K562 (cell line): ENCODE data around the gene B4GALT7. TPM values are rescaled to one million over a fixed set of nuclear protein-coding genes. Genes with fewer than 3 reads are reported as not detected.

Experiments
- ATF1 ChIP-seq, 2 experiments: fragments of 450-650 bp in 1 of 2; IDR thresholded peaks; 2 replicates each; pipeline ENCODE4 v1.6.1; 2016; ENCODE audit warnings: missing compliant biosample characterization in 1 of 2, missing genetic modification characterization in 1 of 2
- BACH1 ChIP-seq: fragments of 200-800 bp; sonication (Bioruptor generic); IDR thresholded peaks from 2 replicates; pipeline ENCODE4 v1.6.1; 2016; ENCODE audit warnings: missing genetic modification characterization, missing compliant biosample characterization
- CBFA2T2 ChIP-seq: fragments of 450-650 bp; conservative IDR thresholded peaks from 2 replicates; pipeline ENCODE4 v1.6.1; 2017; ENCODE audit warnings: mild to moderate bottlenecking
- FOXP1 ChIP-seq: sonication (generic); formaldehyde crosslinking; IDR thresholded peaks from 2 replicates; pipeline ENCODE4 v1.8.0; 2022; ENCODE audit warnings: mild to moderate bottlenecking, missing genetic modification reagents
- PHF8 ChIP-seq: fragments of 200-600 bp; sonication (generic); IDR thresholded peaks from 2 replicates; pipeline ENCODE4 v1.6.1; 2012; ENCODE audit warnings: mixed run types, mild to moderate bottlenecking, inconsistent platforms, low read length, moderate library complexity, borderline replicate concordance
- REST ChIP-seq, 2 experiments: fragments of 450-650 bp; formaldehyde crosslinking in 1 of 2; IDR thresholded peaks; 2 replicates each; pipeline versions ENCODE4 v1.4.0 to v1.6.1; 2014 to 2020; ENCODE audit warnings: mild to moderate bottlenecking in 2 of 2, borderline replicate concordance in 1 of 2, low read depth in 1 of 2
- SIX5 ChIP-seq, 2 experiments: IDR thresholded peaks; 2 replicates each; pipeline ENCODE4 v1.6.1; 2011; ENCODE audit warnings: low read length in 2 of 2, borderline replicate concordance in 1 of 2, low read depth in 1 of 2, mild to moderate bottlenecking in 1 of 2, moderate library complexity in 1 of 2; ENCODE audit not compliant: insufficient read depth in 1 of 2
- SMARCE1 ChIP-seq: fragments of 450-650 bp; IDR thresholded peaks from 2 replicates; pipeline ENCODE4 v1.7.1; 2016; ENCODE audit warnings: mild to moderate bottlenecking
- TGIF2 ChIP-seq: sonication (generic); formaldehyde crosslinking; IDR thresholded peaks from 2 replicates; pipeline ENCODE4 v1.8.1; 2022; ENCODE audit warnings: mild to moderate bottlenecking, missing genetic modification reagents, moderate library complexity
- ZNF124 ChIP-seq: sonication (generic); formaldehyde crosslinking; IDR thresholded peaks from 2 replicates; pipeline ENCODE4 v1.8.1; 2022; ENCODE audit warnings: missing genetic modification reagents
- ZNF143 ChIP-seq: sonication (generic); formaldehyde crosslinking; IDR thresholded peaks from 2 replicates; pipeline ENCODE4 v1.9.0; 2022; ENCODE audit warnings: mild to moderate bottlenecking, missing genetic modification reagents
- ZNF583 ChIP-seq: fragments of 250-450 bp; sonication (Bioruptor Pico); IDR thresholded peaks from 2 replicates; pipeline ENCODE4 v1.4.0; 2020
- ZNF609 ChIP-seq: sonication (generic); formaldehyde crosslinking; IDR thresholded peaks from 2 replicates; pipeline ENCODE4 v1.8.1; 2023; ENCODE audit warnings: missing genetic modification reagents, mild to moderate bottlenecking, borderline replicate concordance
- ZNF707 ChIP-seq: fragments of 250-450 bp; sonication (Bioruptor Pico); conservative IDR thresholded peaks from 2 replicates; pipeline ENCODE4 v1.8.0; 2022; ENCODE audit warnings: inconsistent platforms, mild to moderate bottlenecking, moderate library complexity
- polyA plus RNA-seq, 8 experiments: library from polyadenylated mRNA; depleted of rRNA in 4 of 8; stranded (reverse) in 5 of 8; unstranded in 3 of 8; fragments of >200 nt; fragmentation: Nextera tagmentation in 2 of 8; fragmentation: Illumina TruSeq in 1 of 8; extraction: Ambion mirVana in 2 of 8; extraction: Trizol in 1 of 8; gene quantifications; 2 replicates each; pipeline versions ENCODE4 v1.2.1 to v1.2.3, GENCODE V29; 2011 to 2014; ENCODE audit warnings: inconsistent platforms in 1 of 8, missing spikeins in 1 of 8
- total RNA-seq, 7 experiments: library from RNA; depleted of rRNA in 6 of 7; stranded (reverse); fragments of >200 nt in 6 of 7; fragmentation: Illumina TruSeq in 2 of 7; extraction: Trizol in 2 of 7; gene quantifications; 2 replicates each; pipeline versions ENCODE4 v1.2.1 to v1.2.3, GENCODE V29; 2011 to 2021; ENCODE audit warnings: low replicate concordance in 1 of 7

B4GALT7 gene
- total and polyA plus RNA-seq, 9 of the 15 experiments (the other 6 are each of a cell fraction or from before 2014, with no cell fraction given) = 0.34 to 17.7 (median 9.1) TPM

GRCh38 chr5:177592010-177592834 is 7.7 kb upstream of the B4GALT7 start, which contains the start of gene TMED9 (continued):
- TF ChIP-seq REST (IDR thresholded peaks at IDR 0.05; ENCODE audit: borderline replicate concordance) = no peak
- TF ChIP-seq REST (CRISPR knock-in tag; IDR thresholded peaks at IDR 0.05; ENCODE audit: low read depth) = 0 out of 2 replicates have a peak, but pooled peaks have one; percentile 32
- TF ChIP-seq SIX5 (IDR thresholded peaks at IDR 0.05; ENCODE audit: borderline replicate concordance in 1 of 2, insufficient read depth in 1 of 2, low read depth in 1 of 2, low read length in 2 of 2) = peak; percentile 77 to 78
- TF ChIP-seq ZNF124 = no peak
- peak; percentile 90 for TF ChIP-seq ZNF143 (CRISPR knock-in tag)
- TF ChIP-seq ZNF583 (CRISPR knock-in tag) = no peak
- peak; percentile 96 for TF ChIP-seq PHF8
- TF ChIP-seq ATF1 (CRISPR knock-in tag; IDR thresholded peaks at IDR 0.05) = no peak
- TF ChIP-seq ATF1 (tag; IDR thresholded peaks at IDR 0.05) = peak; percentile 90
- no peak for TF ChIP-seq CBFA2T2
- TF ChIP-seq BACH1 (tag) = no peak
- peak; percentile 78; the same call in 1 of the 2 replicates for TF ChIP-seq TGIF2 (CRISPR knock-in tag)
- TF ChIP-seq FOXP1 = peak; percentile 71; the same call in 1 of the 2 replicates
- TF ChIP-seq SMARCE1 = 0 out of 2 replicates have a peak, but pooled peaks have one; percentile 28
- no peak for TF ChIP-seq ZNF609 (CRISPR knock-in tag)
- no peak for TF ChIP-seq ZNF707 (CRISPR knock-in tag)
